DMS79 (cell line): ENCODE measurements around the gene TTC31.
"Not testable (repeated sequence)": the region's sequence is repeated elsewhere in the genome, so short reads cannot be mapped to it uniquely, and the experiment has no call there.

Experiments used
- DNase-seq: peaks from one replicate; lab custom pipeline; 2025; lab: John Stamatoyannopoulos, UW

The TTC31 gene

GRCh38 chr2:74457129-74457548, 25.7 kb upstream of the TTC31 start:
- DNase-seq: peak; percentile 58

DNA sequence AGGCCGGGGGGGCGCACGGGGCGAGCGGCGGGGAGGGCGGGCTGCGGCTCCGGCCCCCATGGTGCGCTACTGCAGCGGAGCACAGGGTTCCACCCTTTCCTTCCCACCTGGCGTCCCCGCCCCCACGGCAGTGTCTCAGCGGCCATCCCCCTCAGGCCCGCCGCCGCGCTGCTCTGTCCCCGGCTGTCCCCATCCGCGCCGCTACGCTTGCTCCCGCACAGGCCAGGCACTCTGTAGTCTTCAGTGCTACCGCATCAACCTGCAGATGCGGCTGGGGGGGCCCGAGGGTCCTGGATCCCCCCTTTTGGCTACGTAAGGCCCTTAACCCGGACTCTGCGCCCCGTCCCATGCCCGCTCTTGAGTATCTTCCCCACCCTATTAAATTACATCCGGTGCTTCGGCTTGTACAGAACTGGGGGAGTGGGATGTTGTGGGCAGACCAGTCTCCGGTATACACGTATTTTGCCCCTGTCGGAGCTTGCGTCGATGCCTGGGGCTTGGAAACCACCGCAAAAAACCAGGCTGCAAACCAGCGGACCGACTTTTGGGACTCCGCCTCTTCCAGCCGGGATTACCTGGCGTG, 25.2 kb upstream of the TTC31 start:
- peak; percentile 58 for DNase-seq

- DNase-seq: peak; percentile 100
Observed at GRCh38 chr2:74458132-74458937, 24.5 kb upstream of the TTC31 start, which contains the start of gene WBP1. WBP1 (plus strand) TSS chr2:74458438; CDS start chr2:74458603, 165 bp downstream.

GRCh38 chr2:74458938-74459363, 23.9 kb upstream of the TTC31 start:
- DNase-seq: no peak

DNA sequence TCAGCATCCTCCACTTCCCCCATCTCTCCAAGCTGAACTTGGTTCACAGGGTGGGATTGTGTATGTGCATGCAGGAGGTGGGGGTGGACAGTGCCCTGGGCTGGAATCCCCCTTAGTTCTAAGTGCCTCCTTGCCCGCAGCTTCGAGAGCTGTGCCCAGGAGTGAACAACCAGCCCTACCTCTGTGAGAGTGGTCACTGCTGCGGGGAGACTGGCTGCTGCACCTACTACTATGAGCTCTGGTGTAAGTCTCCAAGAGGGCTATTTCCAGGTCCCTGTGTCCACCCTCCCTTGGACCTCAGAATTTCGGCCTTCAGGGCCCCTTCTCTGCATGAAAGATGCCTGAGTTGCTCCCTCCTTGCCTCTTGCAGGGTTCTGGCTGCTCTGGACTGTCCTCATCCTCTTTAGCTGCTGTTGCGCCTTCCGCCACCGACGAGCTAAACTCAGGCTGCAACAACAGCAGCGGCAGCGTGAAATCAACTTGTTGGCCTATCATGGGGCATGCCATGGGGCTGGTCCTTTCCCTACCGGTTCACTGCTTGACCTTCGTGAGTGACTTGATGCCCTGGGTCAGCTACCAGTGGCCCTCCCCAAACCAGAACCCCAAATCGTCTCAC, 23.3 kb upstream of the TTC31 start:
- not testable (repeated sequence) for DNase-seq

DNA sequence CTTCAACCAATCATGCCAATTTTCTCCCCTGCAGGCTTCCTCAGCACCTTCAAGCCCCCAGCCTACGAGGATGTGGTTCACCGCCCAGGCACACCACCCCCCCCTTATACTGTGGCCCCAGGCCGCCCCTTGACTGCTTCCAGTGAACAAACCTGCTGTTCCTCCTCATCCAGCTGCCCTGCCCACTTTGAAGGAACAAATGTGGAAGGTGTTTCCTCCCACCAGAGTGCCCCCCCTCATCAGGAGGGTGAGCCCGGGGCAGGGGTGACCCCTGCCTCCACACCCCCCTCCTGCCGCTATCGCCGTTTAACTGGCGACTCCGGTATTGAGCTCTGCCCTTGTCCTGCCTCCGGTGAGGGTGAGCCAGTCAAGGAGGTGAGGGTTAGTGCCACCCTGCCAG, 22.7 kb upstream of the TTC31 start:
- DNase-seq: not testable (repeated sequence)

GRCh38 chr2:74461187-74462053, 21.5 kb upstream of the TTC31 start:
- DNase-seq: no peak

GRCh38 chr2:74462054-74462785, 20.7 kb upstream of the TTC31 start:
- no peak for DNase-seq

GRCh38 chr2:74462786-74463105, 20.1 kb upstream of the TTC31 start:
- DNase-seq: no peak

GRCh38 chr2:74464406-74464805, 18.5 kb upstream of the TTC31 start:
- no peak for DNase-seq

- DNase-seq: not testable (repeated sequence)
Observed at GRCh38 chr2:74470742-74471141, 12.1 kb upstream of the TTC31 start.

DNA sequence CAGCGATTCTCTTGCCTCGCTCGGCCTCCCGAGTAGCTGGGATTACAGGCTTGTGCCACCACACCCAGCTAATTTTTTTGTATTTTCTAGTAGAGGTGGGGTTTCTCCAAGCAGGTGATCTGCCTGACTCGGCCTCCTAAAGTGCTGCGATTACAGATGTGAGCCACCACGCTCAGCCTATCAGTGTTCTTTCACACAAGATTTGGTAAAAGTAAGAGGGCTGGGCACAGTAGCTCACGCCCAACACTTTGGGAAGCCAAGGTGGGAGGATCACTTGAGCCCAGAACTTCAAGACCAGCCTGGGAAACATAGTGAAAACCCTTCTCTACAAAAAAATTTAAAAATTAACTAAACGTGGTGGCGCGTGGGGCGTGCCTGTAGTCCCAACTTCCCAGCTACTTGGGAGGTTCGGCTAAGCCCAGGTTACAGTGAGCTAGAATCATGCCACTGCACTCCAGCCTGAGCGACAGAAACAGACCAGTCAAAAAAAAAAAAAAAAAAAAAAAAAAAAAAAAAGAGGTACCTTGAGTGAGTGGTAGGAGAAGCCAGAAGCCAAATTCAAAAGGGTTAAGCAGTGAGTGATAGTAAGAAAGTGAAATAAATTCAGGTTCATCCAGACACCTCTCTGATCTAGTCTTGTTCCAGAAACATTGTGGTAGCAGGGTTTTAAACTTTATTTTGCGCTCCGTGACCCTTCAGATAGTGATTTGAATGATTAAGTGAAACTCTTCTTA, 11.4 kb upstream of the TTC31 start:
- no peak for DNase-seq

GRCh38 chr2:74472086-74472944, 10.6 kb upstream of the TTC31 start, which contains the start of gene MRPL53:
MRPL53 (minus strand) TSS chr2:74472680; CDS start chr2:74472660, 20 bp downstream.
- peak; percentile 72 for DNase-seq

GRCh38 chr2:74472945-74473258, 10.0 kb upstream of the TTC31 start:
- no peak for DNase-seq

- DNase-seq: no peak
Observed at GRCh38 chr2:74474481-74474880, 8.4 kb upstream of the TTC31 start.

DNA sequence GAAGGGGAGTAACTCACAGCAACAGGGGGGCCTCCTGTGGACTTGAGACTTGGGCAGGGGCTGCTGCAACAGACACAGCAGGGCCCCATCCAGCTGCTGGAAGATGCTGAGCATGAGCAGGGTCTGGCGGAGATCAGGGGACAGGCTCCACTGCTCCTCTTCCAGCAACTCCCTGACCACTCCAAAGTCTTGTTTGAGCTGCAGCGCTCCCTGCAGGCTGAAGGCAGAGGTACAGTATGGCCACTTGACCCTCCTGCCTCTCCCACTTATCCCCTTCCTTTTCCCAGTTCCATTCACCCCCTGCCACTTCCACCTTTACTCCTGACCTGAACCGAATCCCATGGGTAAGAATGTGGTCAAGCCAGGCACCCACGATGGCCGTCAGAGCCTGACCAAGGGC, 8.0 kb upstream of the TTC31 start:
- no peak for DNase-seq

GRCh38 chr2:74481431-74481830, 1.4 kb upstream of the TTC31 start:
- no peak for DNase-seq

- no peak for DNase-seq
Observed at GRCh38 chr2:74481961-74482800, 700 bp upstream of the TTC31 start.

DNA sequence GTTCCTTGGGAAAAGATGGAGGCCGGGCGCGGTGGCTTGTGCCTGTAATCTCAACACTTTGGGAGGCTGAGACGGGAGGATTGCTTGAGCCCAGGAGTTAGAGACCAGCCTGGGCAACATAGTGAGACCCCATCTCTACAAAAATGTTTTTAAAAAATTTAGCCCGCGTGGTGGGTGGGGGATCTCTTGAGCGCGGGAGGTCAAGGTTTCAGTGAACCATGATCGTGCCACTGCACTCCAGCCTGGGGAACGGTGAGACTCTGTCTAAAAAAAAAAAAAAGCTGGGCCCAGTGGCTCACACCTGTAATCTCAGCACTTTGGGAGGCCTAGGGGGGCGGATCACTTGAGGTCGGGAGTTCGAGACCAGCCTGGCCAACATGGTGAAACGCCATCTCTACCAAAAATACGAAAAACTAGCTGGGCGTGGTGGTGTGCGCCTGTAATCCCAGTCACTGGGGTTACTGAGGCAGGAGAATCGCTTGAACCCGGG, 839 bp downstream of the TTC31 start:
- not testable (repeated sequence) for DNase-seq
